Skin epidermis (tissue), 12 donors: ENCODE results near the gene SSH2.

ENCODE experiments used
- H3K27ac ChIP-seq, 21 experiments: fragments of 200-600 bp; sonication (generic) in 11 of 21; one replicate each; pipeline ENCODE4 v1.5.0; 2020; ENCODE audit warnings: mild to moderate bottlenecking in 3 of 21, inconsistent platforms in 2 of 21, moderate library complexity in 2 of 21
- H3K4me3 ChIP-seq, 7 experiments: fragments of 200-600 bp; sonication (generic) in 2 of 7; one replicate each; pipeline ENCODE4 v1.5.0; 2020; ENCODE audit warnings: inconsistent platforms in 2 of 7, mild to moderate bottlenecking in 2 of 7, moderate library complexity in 1 of 7

Gene SSH2

DNA sequence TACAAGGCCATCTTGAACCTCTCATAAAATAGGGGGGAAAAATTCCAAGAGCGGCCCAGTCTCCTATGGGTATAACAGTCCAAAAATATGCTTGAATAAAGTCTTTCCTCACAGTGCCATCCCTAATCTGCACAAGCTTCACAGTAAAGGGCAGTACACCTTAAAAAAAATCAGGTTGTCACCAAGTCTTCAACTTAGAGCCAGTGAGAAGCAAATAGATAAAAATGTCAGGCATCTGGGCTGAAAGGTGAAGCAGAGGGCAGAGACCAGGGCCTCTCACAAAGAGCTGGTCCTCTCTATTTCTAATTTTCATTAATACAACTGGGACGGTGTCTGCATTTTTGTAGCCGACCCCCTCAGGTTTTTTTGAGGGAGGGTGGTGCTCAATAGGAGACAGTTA, 82.9 kb downstream of the SSH2 start:
- Histone ChIP-seq H3K27ac (no peak overlapping the region), H3K4me3 (no peak overlapping the region)

DNA sequence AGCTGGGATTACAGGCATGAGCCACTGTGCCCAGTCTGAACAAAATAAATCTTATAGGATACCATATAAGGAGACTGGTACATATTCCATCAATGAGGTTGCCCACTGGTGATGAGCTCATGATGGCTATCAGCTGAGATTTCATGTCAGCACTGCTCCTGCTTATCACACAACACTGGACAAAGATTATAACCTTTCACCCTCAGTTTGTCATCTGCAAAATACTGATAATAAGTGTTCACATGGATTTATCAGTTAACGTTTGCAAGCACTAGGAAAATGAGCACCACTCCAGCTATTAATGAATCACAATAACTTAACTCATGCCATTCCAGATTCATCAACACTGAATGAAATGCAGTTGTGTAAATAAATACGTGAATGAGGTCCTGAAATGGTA, 83.7 kb downstream of the SSH2 start:
- H3K4me3 ChIP-seq, result no peak overlapping the region
- no peak overlapping the region for H3K27ac ChIP-seq

DNA sequence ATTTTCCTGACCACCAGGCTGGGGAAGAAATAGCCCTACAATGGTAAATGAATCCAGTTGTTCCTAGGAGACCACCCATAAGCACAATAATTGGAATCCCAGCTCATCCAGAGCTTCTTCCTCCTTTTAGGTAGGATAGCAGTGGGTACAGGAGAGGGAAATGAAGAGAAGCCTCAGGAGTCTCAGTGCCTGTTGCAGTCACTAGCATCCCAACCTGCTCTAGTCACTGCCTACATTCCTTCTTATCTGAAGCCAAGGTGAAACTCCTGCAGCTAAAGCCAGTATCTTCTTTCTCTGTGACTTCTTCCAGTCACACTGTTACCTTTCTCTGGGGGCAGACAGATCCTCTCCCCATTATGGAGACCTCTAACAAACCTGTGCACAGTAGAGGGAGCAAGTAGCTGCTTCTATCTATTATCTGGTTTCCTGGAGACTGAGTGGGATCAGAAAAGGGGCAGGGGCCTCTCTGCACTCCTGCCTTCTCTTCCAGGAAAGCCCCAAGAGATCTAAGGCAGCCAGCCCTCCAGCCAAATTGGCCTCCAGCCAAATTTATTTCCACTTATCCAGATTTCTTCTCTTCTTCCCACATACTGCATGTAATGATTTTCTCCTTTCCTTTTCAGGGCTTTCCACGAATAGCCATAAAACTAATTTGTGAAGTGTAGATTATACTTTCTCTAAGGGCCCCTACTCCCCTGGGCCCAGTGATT, 85.5 kb downstream of the SSH2 start:
- no peak overlapping the region for H3K27ac ChIP-seq

DNA sequence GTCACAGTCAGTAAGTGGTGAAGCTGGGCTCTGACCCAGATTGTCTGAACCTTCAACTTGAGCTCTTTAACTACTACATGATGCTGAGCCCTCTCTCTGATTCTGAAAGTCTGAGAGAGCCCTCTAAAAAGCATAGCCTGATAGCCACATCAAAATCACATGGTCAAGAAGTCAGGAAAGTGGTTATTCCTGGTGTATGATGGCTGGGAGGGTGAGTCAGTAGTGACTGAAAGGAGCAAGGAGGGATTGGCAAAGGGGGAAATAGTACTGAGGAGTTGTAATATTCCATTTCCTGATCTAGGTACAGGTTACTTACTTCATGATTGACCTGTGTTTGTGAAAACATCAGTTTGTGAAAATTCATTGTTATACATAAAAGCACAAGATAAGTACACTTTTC, 89.1 kb downstream of the SSH2 start:
- no peak overlapping the region for H3K4me3 ChIP-seq
- H3K27ac ChIP-seq, result no peak overlapping the region

More for the DNA sequence above, 85.5 kb downstream of the SSH2 start:
- no peak overlapping the region for H3K4me3 ChIP-seq

DNA sequence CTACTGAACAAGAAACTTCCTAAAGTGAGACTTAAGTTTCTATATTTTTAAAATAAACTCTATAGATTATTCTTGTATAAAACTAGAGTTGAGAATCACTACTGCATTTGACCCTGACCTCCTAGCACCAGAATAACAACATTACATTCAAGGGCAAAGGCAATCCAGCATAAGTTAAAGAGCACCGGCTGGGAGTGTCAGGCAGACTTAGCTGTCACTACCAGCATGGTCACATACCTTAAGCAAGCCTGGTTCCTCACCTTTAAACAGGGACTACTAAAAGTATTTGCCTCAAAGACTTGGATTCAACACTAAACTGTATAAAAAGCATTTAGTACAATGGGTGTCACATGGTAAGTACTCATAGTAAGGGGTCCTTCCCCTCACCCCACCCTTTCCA, 90.4 kb downstream of the SSH2 start:
- Histone ChIP-seq H3K27ac (no peak overlapping the region), H3K4me3 (no peak overlapping the region)

DNA sequence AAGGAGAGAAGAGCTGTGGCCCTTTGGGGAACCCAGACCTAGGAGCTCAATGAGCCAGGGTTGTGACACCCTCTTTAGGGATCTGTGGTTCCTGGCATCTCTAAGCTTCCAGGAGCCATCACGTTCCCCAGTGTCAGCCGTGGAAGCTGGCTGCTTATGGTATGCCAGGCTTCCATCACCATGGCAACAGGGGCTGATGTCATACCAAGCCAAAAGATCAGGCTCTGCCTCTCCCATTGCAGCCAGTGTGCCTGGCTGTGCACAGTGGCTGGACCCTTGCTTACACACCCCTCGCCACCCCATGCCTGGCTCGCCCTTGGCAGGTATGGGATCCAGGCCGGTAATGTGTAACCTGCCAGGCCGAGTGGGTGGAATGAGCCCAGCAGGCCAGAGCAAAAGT, 91.1 kb downstream of the SSH2 start:
- H3K27ac ChIP-seq, result no peak overlapping the region
- H3K4me3 ChIP-seq, result no peak overlapping the region

DNA sequence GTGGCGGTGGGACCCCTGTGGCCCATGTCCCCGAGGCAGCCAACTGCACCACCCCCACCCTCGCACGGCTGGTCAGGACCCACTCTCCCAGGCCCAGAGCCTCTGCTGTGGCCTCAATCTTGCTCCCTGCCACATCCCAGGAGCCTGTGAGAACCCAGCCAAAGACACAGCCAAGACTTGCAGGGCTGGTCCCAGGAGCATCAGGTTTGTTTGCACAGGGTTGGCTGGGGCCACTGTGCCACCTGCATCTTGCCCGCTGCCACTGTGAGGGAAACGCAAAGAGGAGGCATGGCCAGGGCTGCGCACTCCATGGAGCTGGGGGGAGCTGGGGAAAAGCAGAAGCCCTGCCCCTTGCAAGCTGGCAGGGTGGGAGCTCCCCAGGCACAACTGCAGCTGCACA, 92.5 kb downstream of the SSH2 start:
- Histone ChIP-seq H3K27ac (no peak overlapping the region), H3K4me3 (no peak overlapping the region)

DNA sequence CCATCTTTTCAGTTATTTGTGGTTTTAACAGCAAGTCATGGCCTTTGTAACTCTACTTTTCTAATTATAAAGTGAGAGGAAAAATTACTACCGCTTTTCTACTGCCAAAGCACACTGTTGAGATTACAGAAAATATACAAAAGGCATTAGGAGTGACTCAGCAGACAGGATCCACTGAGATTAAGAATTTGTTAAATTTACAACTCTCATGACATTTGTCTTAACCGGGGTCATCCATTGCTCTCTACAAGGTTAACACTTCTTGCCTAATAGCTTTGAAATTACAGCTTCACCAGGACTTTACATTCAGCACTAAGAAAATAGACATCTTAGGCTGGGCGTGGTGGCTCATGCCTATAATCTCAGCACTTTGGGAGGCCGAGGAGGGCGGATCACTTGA, 93.4 kb downstream of the SSH2 start:
- Histone ChIP-seq H3K27ac (no peak overlapping the region), H3K4me3 (no peak overlapping the region)

DNA sequence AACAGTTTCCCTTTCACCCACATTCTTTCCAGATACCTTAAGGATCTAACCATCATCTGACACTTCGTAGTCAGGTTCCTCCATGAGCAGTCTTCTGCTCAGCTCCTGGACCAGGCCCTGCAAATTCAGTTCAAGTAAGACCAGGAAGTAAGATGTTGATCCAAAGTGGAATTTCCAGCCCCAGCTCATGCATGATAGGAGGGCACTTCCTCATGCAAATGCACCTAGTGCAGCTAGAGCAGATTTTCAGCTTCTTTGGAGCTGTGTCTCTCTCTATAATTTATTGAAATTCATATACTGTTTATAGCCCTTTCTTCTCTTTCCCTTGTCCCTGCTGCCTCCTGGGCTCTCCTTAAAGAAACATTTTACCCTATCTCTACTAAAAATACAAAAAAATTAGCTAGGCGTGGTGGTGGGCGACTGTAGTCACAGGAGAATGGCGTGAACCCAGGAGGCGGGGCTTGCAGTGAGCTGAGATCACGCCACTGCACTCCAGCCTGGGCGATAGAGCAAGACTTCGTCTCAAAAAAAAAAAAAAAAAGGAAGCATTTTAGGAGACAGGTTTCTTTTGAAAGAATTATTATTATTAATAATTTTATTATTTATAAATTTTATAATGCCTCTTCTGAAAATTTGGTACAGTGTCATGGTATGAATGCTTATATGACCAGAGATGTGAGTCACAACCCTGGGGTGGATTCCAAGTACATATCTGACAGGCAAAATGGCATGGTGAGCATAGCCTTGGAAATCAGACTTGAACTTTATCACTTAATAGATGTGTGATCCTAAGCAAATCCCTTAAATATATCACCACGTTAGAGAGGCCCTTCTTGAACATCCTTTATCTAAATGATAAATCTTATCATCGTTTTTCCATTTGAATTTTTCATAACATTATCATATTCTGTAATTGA, 94.3 kb downstream of the SSH2 start:
- Histone ChIP-seq H3K4me3 (no peak overlapping the region), H3K27ac (no peak overlapping the region)

DNA sequence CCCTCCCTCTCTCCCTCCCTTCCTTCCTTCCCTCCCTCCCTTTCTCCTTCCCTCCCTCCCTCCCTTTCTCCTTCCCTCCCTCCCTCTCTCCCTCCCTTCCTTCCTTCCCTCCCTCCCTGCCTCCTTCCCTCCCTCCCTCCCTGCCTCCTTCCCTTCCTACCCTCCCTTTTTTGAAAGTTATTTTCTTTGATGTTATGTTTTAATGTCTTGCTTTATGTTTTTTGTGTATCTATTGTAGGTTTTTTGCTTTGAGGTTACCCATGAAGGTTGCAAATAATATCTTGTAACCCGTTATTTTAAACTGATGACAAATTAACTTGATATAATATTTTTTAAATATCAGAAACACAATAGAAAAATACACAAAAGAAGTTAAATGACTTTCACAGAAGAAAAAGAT, 96.2 kb downstream of the SSH2 start:
- H3K4me3 ChIP-seq, result no peak overlapping the region
- H3K27ac ChIP-seq, result no peak overlapping the region

DNA sequence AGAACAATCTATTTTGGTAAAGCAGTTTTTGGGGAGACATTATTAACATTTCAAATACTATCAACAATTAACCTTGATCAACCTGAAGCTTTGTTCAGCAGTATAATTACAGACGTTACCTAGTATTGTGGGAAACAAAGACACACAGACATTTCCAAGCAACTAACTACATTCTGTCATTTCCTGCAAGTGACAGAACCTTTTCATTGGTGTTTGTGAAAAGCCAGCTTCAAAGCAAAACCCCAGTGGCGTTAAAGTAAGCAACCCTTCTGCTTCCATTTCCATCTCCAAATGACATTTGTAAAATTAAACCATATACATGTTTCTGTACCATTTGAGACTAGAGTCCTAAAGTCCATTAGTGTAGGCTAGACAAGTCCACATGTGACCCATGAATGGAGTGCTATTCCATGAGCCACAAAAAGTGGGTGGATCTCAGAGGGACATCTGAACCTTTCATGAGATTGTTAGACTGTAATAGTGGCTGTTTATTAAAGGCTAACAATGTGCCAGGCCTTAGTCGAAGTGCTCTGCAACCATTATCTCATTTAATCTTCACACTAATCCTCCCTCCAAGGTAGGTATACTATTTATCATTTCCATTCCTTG, 101.2 kb downstream of the SSH2 start:
- Histone ChIP-seq H3K27ac (no peak overlapping the region), H3K4me3 (no peak overlapping the region)

DNA sequence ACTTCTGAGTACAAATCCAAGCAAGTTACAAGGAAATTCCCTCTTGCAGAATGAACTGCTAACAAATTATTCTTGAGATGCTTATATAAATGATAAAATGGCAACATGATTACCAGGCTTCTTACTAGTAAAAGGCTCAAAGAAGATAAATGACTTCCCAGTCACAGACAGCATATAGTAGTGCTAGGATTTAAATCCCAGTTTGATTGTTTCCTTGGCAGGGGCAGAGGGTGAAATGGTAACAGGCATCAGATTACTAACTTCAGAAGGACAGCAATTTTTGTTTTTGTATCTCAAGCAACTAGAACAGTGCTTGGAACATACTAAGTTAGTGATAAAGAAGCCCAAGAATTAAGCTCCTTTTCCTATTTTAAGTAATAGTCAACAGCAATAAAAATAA, 102.8 kb downstream of the SSH2 start:
- no peak overlapping the region for H3K27ac ChIP-seq

DNA sequence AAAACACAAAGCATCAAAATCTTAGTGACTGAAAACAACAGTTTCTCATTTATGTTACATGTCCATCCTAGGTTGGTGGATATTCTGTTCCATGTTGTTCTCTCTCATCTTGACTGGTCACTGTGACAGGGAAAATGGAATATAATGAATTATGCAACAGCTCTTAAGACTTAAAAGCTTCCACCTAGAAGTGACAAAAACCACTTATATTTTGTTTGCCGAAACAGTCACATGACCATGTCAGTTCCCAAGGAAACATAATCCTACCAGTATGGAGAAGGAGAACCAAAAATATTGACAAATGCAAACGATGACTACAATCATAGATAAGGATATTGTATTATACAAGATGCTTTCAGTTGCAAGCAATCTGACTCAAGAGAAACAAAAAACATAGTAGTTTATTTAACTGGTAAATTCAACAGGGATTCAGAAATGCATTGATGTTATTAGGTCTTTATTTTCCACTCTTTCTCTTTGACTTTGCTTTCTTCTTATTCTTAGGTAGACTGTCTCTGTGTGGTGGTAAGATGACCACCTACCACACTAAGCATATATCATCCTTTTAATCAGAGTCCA, 103.8 kb downstream of the SSH2 start:
- no peak overlapping the region for H3K4me3 ChIP-seq
- H3K27ac ChIP-seq, result no peak overlapping the region

More for the DNA sequence above, 102.8 kb downstream of the SSH2 start:
- no peak overlapping the region for H3K4me3 ChIP-seq

DNA sequence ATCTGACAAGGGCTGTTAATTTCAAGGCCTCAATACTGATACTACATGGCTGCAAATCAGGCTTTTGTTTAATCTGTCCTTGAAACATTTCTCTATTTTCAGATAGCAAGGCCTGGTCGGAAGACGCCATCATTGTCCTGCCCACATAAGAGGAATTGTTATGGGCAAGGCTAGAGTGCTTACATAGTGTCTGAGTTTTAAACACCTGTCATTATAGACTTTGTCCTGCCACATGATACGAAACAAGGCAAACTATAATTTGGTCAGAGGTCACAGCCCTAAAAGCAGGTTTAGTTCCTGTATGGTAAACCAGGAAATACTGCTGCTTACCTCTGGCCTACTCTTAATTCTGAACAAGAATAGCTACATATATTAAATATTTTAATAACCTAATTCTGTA, 104.4 kb downstream of the SSH2 start:
- no peak overlapping the region for H3K4me3 ChIP-seq
- no peak overlapping the region for H3K27ac ChIP-seq

DNA sequence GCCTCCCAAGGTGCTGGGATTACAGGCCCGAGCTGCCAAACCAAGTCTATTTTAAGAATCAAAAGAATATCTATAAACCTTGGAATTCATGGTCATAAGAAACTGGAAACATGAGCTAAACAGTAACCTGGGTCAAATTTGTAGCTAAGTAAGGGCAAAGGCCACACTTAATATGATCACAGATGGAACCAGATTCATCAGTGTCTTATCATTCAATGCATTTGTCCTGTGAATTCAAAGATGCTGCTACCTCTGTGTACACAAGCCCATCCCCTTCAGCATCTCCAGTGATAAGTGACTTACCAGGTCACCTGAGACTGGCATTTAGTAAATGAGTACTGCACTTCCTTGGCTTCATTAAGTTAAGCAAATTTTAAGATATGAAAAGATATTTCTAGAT, 108.1 kb downstream of the SSH2 start:
- Histone ChIP-seq H3K27ac (no peak overlapping the region), H3K4me3 (no peak overlapping the region)

DNA sequence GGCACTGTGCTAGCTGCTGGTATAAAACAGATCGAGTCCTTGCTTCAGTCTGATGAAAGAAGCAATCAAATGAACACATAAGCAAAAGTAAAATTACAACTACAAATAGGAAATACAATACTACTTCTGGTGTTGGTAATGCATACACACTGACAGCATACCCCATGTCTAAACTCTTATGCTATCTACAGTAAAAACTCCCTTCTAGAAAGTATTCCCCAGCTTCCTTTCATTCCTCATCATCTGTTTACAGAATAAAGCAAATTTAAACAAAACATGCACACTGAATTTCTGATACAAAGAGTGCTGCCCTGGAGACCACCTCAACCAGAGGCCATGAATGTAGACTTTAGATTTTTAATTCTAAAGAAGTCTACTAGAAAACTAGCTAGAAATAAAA, 109.6 kb downstream of the SSH2 start:
- H3K27ac ChIP-seq, result no peak overlapping the region
- no peak overlapping the region for H3K4me3 ChIP-seq

DNA sequence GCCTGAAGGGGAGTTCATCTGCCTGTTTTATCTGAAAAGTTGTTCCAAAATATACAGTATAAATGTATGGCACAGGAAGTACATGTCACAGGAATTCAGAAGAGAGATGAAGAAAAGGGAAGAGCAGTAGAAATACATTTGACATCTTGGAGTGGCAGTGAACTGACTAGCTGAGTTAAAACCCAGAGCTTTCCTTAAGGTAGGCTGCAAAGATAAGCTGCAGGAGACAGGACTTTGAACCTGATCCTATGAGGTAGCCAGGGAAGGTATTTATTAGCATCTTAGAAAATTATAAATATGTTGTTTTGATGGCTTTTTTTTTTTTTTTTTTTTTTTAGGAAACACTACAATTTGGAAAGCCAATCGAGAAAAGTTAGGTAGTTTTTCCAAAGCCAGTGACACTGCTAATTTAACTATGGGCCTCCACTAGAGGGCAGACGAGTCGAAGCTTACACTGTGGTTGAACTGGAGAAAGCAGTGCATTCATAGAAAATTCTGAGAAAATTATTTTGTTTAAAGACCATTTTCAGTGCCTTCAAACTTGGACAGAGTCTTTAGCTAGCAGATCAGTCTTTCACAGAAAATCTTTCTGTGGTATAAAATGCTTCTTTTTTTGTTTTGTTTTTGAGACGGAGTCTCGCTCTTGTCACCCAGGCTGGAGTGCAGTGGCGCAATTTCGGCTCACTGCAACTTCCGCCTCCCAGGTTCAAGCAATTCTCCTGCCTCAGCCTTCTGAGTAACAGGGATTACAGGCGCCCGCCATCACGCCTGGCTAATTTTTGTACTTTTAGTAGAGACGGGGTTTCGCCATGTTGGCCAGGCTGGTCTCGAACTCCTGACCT, 122.3 kb downstream of the SSH2 start:
- Histone ChIP-seq H3K27ac (no peak overlapping the region), H3K4me3 (no peak overlapping the region)

DNA sequence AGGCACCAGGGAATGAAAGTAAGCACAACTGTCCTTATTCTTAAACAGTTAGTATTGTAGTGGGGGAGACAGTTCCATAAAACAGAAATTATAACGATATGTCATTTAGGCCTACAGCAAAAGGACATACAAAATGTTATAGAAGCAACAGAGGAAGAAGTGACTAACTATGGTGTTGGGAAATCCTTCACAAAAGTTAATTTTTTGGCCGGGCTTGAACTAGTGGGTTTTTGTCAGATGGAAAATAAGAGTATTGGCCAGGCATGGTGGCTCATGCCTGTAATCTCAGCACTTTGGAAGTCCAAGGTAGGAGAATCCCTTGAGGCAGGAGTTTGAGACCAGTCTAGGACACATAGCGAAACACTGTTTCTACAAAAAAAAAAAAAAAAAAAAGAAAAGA, 127.8 kb downstream of the SSH2 start:
- Histone ChIP-seq H3K27ac (no peak overlapping the region), H3K4me3 (no peak overlapping the region)

DNA sequence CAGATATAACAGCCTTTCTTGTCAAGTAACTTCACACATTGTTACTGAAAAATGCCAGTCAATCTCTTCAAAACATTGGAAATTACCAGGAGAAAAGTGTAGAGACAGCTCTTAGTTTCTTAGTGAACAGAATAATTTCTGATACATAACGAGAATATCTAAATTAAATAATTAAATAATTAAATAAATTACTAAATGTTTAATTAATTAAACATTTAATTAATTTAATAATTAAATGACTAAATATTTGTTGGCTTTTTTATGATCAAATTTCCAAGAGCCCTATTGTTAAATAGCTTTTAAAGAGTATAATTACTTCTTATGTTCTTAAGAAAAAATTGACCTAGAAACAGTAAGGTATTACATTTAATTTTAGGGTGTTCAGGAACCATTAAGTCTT, 129.6 kb downstream of the SSH2 start:
- H3K4me3 ChIP-seq, result no peak overlapping the region
- no peak overlapping the region for H3K27ac ChIP-seq

DNA sequence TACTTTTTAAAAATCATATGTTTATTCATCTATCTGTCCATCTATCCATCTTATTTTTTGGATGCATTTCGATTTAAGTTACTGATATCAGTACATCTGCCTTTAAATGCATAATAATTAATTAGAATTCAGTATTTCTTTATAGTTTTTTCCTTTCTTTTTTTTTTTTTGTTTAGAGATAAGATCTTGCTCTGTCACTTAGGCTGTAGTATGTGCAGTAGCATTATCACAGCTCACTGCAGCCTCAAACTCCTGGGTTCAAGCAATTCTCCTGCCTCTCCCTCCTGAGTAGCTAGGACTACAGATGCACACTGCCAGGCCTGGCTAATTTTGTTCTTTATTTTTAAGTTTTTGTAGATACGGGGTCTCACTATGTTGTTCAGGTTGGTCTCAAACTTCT, 133.4 kb downstream of the SSH2 start:
- Histone ChIP-seq H3K27ac (no peak overlapping the region), H3K4me3 (no peak overlapping the region)
